K562 (cell line): Measurements from ENCODE around the gene FGD6. TPM values are rescaled to one million over a fixed set of nuclear protein-coding genes. Genes with fewer than 3 reads are reported as not detected.
"Not testable (repeated sequence)": the region's sequence is repeated elsewhere in the genome, so short reads cannot be mapped to it uniquely, and the experiment has no call there.

Experiments used
- ATAC-seq: fragments of 200-7000 bp; cut with Tn5 transposase; 3 replicates; pipeline ENCODE4 v1.9.1; 2020; ENCODE audit warnings: moderate library complexity
- BruUV-seq: library from RNA; stranded (reverse); fragments of 400-500 nt; replicated peaks from 2 replicates; lab custom pipeline; 2021; lab: Mats Ljungman, UMichigan
- CTCF ChIA-PET: fragments of 300-600 bp; formaldehyde crosslinking; extraction: SDS; loops from one replicate; lab custom pipeline; 2021; ENCODE audit warnings: low intra/inter-chr PET ratio; lab: Yijun Ruan, JAX
- POLR2A ChIA-PET: fragments of 300-600, 350-650 bp; sonication (Branson Sonifier 250); formaldehyde crosslinking; extraction: SDS; loops from one replicate; lab custom pipeline; 2021; ENCODE audit warnings: antibody characterized with exemption, inconsistent platforms; lab: Yijun Ruan, JAX
- DNase-seq, 4 experiments: peaks; one replicate each; pipeline versions ENCODE4 v3.0.0 to v3.0.0-alpha.2; 2011 to 2018; ENCODE audit warnings: low spot score in 3 of 4, mixed read lengths in 3 of 4; ENCODE audit errors: extremely low read depth in 1 of 4
- FAIRE-seq: peaks from 2 replicates; lab custom pipeline; 2011; peaks lifted over from hg19 to GRCh38; lab: Jason Lieb, UNC
- H2AFZ ChIP-seq: 2 replicates; pipeline ENCODE4 v1.6.0; 2011; ENCODE audit warnings: low read depth, low read length, control low read depth, inconsistent platforms
- H3K27ac ChIP-seq: fragments of 200-600 bp; 3 replicates; pipeline ENCODE4 v1.8.0; 2011; ENCODE audit warnings: low read depth, mild to moderate bottlenecking, control low read depth, inconsistent platforms, low read length, moderate library complexity, mixed read lengths; ENCODE audit errors: extremely low read depth
- H3K27me3 ChIP-seq, 2 experiments: fragments of 300-600 bp in 1 of 2; 2 replicates in 1 of 2; 3 replicates in 1 of 2; pipeline versions ENCODE4 v1.6.0 to v1.8.0; 2011; ENCODE audit warnings: inconsistent platforms in 2 of 2, low read length in 2 of 2, mild to moderate bottlenecking in 1 of 2, mixed read lengths in 1 of 2, moderate library complexity in 1 of 2; ENCODE audit not compliant: control insufficient read depth in 2 of 2, insufficient read depth in 2 of 2
- H3K36me3 ChIP-seq: fragments of 300-600 bp; 3 replicates; pipeline ENCODE4 v1.8.0; 2011; ENCODE audit warnings: mild to moderate bottlenecking, low read length, inconsistent platforms; ENCODE audit not compliant: control insufficient read depth, insufficient read depth
- H3K4me1 ChIP-seq, 2 experiments: fragments of 200-600 bp in 1 of 2; replicated peaks in 1 of 2; 2 replicates in 1 of 2; 3 replicates in 1 of 2; pipeline versions ENCODE4 v1.5.1 to v1.8.0; 2011; ENCODE audit warnings: inconsistent platforms in 2 of 2, low read length in 2 of 2, mild to moderate bottlenecking in 1 of 2, mixed read lengths in 1 of 2, moderate library complexity in 1 of 2; ENCODE audit not compliant: control insufficient read depth in 2 of 2, insufficient read depth in 2 of 2
- H3K4me2 ChIP-seq: 2 replicates; pipeline ENCODE4 v1.6.1; 2011; ENCODE audit warnings: low read length, control low read depth, inconsistent platforms, mixed read lengths; ENCODE audit not compliant: insufficient read depth
- H3K4me3 ChIP-seq: fragments of 200-600 bp; sonication (generic), shearing (Covaris generic); 2 replicates; pipeline ENCODE4 v1.5.1; 2016; ENCODE audit warnings: control low read depth, inconsistent platforms
- H3K79me2 ChIP-seq: fragments of 200-600 bp; 3 replicates; pipeline ENCODE4 v1.8.0; 2011; ENCODE audit warnings: low read length, inconsistent platforms; ENCODE audit not compliant: control insufficient read depth, insufficient read depth
- H3K9ac ChIP-seq, 2 experiments: 2 replicates each; pipeline versions ENCODE4 v1.6.0 to v1.6.1; 2011; ENCODE audit warnings: low read depth in 2 of 2, low read length in 2 of 2, control low read depth in 1 of 2, inconsistent platforms in 1 of 2, mild to moderate bottlenecking in 1 of 2, mixed read lengths in 1 of 2; ENCODE audit not compliant: insufficient read depth in 1 of 2
- H3K9me1 ChIP-seq: one replicate; pipeline ENCODE4 v1.6.0; 2011; ENCODE audit warnings: inconsistent platforms, mild to moderate bottlenecking, low read length, moderate library complexity; ENCODE audit not compliant: control insufficient read depth, insufficient read depth
- H3K9me3 ChIP-seq: replicated peaks from 2 replicates; pipeline ENCODE4 v1.5.1; 2011; ENCODE audit warnings: low read depth, low read length, inconsistent platforms; ENCODE audit not compliant: control insufficient read depth, insufficient read depth
- H4K20me1 ChIP-seq: replicated peaks from 2 replicates; pipeline ENCODE4 v1.6.1; 2011; ENCODE audit warnings: low read length, inconsistent platforms, mixed read lengths; ENCODE audit not compliant: control insufficient read depth, insufficient read depth
- CHD2 ChIP-seq: IDR thresholded peaks from 2 replicates; pipeline ENCODE4 v1.6.1; 2011; ENCODE audit warnings: low read depth, low read length
- ELF4 ChIP-seq: fragments of 450-650 bp; formaldehyde crosslinking; IDR thresholded peaks from 2 replicates; pipeline ENCODE4 v1.4.0; 2022; ENCODE audit warnings: missing genetic modification characterization
- KLF10 ChIP-seq: fragments of 250-450 bp; sonication (Bioruptor Pico); IDR thresholded peaks from 2 replicates; pipeline ENCODE4 v1.6.1; 2021; ENCODE audit warnings: matching md5 sums
- POLR2B ChIP-seq: fragments of 450-650 bp; IDR thresholded peaks from 2 replicates; pipeline ENCODE4 v1.6.1; 2018; ENCODE audit warnings: low read depth; ENCODE audit not compliant: partially characterized antibody
- PURB ChIP-seq: sonication (generic); formaldehyde crosslinking; IDR thresholded peaks from 2 replicates; pipeline ENCODE4 v1.9.0; 2021; ENCODE audit warnings: low read depth, mild to moderate bottlenecking, missing genetic modification reagents
- ZHX1 ChIP-seq: fragments of 150-350 bp; conservative IDR thresholded peaks from 2 replicates; pipeline ENCODE4 v1.6.1; 2014; ENCODE audit warnings: low read length
- WGBS: fragments of 100-300 bp; shearing (Covaris generic); methylation state at CpG from one replicate; pipeline ENCODE4 v1.1.6; 2016; ENCODE audit warnings: low coverage, mixed read lengths; ENCODE audit not compliant: insufficient coverage; ENCODE audit errors: missing lambda C conversion rate; 5-methylcytosine and 5-hydroxymethylcytosine counted together
- in situ Hi-C: fragments of 300-500 bp; cut with MboI; formaldehyde crosslinking; loops from 4 replicates; pipeline ENCODE4 v1.15.0; 2018; ENCODE audit warnings: inconsistent platforms, mixed read lengths
- intact Hi-C: fragments of 100-400 bp; cut with micrococcal nuclease; formaldehyde crosslinking; loops from 2 replicates; pipeline ENCODE4 v1.14.2; 2022
- polyA plus RNA-seq, 8 experiments: library from polyadenylated mRNA; depleted of rRNA in 4 of 8; stranded (reverse) in 5 of 8; unstranded in 3 of 8; fragments of >200 nt; fragmentation: Nextera tagmentation in 2 of 8; fragmentation: Illumina TruSeq in 1 of 8; extraction: Ambion mirVana in 2 of 8; extraction: Trizol in 1 of 8; gene quantifications; 2 replicates each; pipeline versions ENCODE4 v1.2.1 to v1.2.3, GENCODE V29; 2011 to 2014; ENCODE audit warnings: inconsistent platforms in 1 of 8, missing spikeins in 1 of 8
- total RNA-seq, 7 experiments: library from RNA; depleted of rRNA in 6 of 7; stranded (reverse); fragments of >200 nt in 6 of 7; fragmentation: Illumina TruSeq in 2 of 7; extraction: Trizol in 2 of 7; gene quantifications; 2 replicates each; pipeline versions ENCODE4 v1.2.1 to v1.2.3, GENCODE V29; 2011 to 2021; ENCODE audit warnings: low replicate concordance in 1 of 7

The FGD6 gene
- total and polyA plus RNA-seq, 9 of the 15 experiments (the other 6 are each of a cell fraction or from before 2014, with no cell fraction given): 1.5 to 11.1 (median 5.8) TPM

DNA sequence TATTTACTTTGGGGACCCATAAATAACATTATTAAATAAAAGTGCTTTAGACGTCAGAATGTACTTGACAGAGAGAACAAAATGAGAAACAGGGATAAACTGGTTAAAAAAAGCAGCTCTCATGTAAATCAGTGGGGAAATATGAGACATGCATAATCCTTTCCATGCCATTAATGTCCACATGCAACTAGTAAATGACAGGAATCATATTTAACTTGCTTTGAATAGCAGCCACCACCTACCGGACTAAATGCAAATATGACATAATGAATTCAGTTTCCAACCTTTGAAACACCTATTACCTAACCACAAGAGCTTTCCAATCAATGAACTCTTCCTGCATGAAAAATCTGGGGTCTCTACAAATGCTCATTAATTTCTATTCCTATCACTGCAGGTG is 19.6 kb downstream of the FGD6 start:
- ATAC-seq: no peak
- Histone ChIP-seq H3K79me2 (peaks cover 33% of the 10 kb centered on the region), H3K27ac (no peak overlapping the region), H3K9me3 (no peaks in the 10 kb centered on the region), H4K20me1 (no peaks in the 10 kb centered on the region), H3K4me3 (no peak overlapping the region), H3K27me3 (no peaks in the 10 kb centered on the region), H3K9ac (no peak overlapping the region), H3K36me3 (no peaks in the 10 kb centered on the region; the same call in 2 of the 3 replicates), H2AFZ (no peak overlapping the region), H3K9me1 (no peaks in the 10 kb centered on the region), H3K4me1 (peaks cover 13 to 23% of the 10 kb centered on the region in 2 experiments), H3K4me2 (no peak overlapping the region)
- no peak for DNase-seq
- 88% methylated on average over 2 of the region's 2 CpGs for WGBS
- TF ChIP-seq ELF4 (CRISPR knock-in tag): no peak
- TF ChIP-seq POLR2B: no peak
- TF ChIP-seq PURB (CRISPR knock-in tag): no peak
- no peak for TF ChIP-seq CHD2
- no peak for TF ChIP-seq KLF10 (CRISPR knock-in tag)
- no peak for TF ChIP-seq ZHX1
- intact Hi-C loops: no loop called here
- FAIRE-seq: no peak
- BruUV-seq: no TSS peak
- ChIA-PET POLR2A (no interaction called here), CTCF (no interaction called here)
- in situ Hi-C loops: no loop called here

- DNase-seq, ATAC-seq, H3K36me3 ChIP-seq, H3K4me3 ChIP-seq, FAIRE-seq, H3K9ac ChIP-seq, in situ Hi-C loops, POLR2A ChIA-PET, BruUV-seq, H3K4me2 ChIP-seq, H3K27me3 ChIP-seq, H3K27ac ChIP-seq, CTCF ChIA-PET, H3K9me3 ChIP-seq, H2AFZ ChIP-seq, H3K9me1 ChIP-seq, H4K20me1 ChIP-seq, intact Hi-C loops: not testable (repeated sequence)
- WGBS: 77% methylated on average over 6 of the region's 7 CpGs
- Histone ChIP-seq H3K4me1 (peaks cover 9 to 17% of the 10 kb centered on the region in 2 experiments; a peak in 4 of 5 replicates), H3K79me2 (peaks cover 27% of the 10 kb centered on the region)
Observed at GRCh38 chr12:95196875-95197569, 20.2 kb downstream of the FGD6 start.
